PC-9 (cell line): ENCODE measurements around the gene PMS1. TPM values are rescaled to one million over a fixed set of nuclear protein-coding genes. Genes with fewer than 3 reads are reported as not detected.

Experiments used
- BruUV-seq: library from RNA; stranded (reverse); fragments of 400-500 nt; replicated peaks from 2 replicates; lab custom pipeline; 2021; lab: Mats Ljungman, UMichigan
- CTCF ChIA-PET: fragments of 300-600 bp; sonication (Branson Sonifier 250); formaldehyde crosslinking; loops from one replicate; lab custom pipeline; 2022; ENCODE audit warnings: antibody characterized with exemption; lab: Charles Lee
- POLR2A ChIA-PET: fragments of 300-600 bp; sonication (Branson Sonifier 250); formaldehyde crosslinking; loops from one replicate; lab custom pipeline; 2022; ENCODE audit warnings: antibody characterized with exemption; ENCODE audit not compliant: unreplicated experiment; lab: Charles Lee
- DNase-seq, 2 experiments: peaks; one replicate each; pipeline versions ENCODE4 v3.0.0 to v3.0.0-alpha.2; 2015 to 2022; ENCODE audit warnings: mixed read lengths in 1 of 2
- H2AFZ ChIP-seq: fragments of 200-600 bp; sonication (generic); 2 replicates; pipeline ENCODE4 v1.8.1; 2017; ENCODE audit warnings: antibody characterized with exemption
- H3F3A ChIP-seq: fragments of 200-600 bp; sonication (generic); 2 replicates; pipeline ENCODE4 v1.8.1; 2017; ENCODE audit warnings: antibody characterized with exemption, mild to moderate bottlenecking, low read depth; ENCODE audit not compliant: insufficient read depth
- H3K27ac ChIP-seq: fragments of 200-600 bp; sonication (generic); 2 replicates; pipeline ENCODE4 v1.6.1; 2016; ENCODE audit warnings: mixed run types
- H3K27me3 ChIP-seq: fragments of 200-600 bp; sonication (generic); 2 replicates; pipeline ENCODE4 v1.6.1; 2016; ENCODE audit warnings: low read depth, mixed run types; ENCODE audit not compliant: insufficient read depth
- H3K36me3 ChIP-seq: fragments of 200-600 bp; sonication (generic); 2 replicates; pipeline ENCODE4 v1.6.1; 2016; ENCODE audit warnings: low read depth, mixed run types
- H3K4me1 ChIP-seq: fragments of 200-600 bp; sonication (generic); replicated peaks from 2 replicates; pipeline ENCODE4 v1.6.1; 2016; ENCODE audit warnings: mixed run types; ENCODE audit not compliant: insufficient read depth
- H3K4me2 ChIP-seq: fragments of 200-600 bp; sonication (generic); 2 replicates; pipeline ENCODE4 v1.6.1; 2017; ENCODE audit warnings: mixed run types
- H3K4me3 ChIP-seq: fragments of 200-600 bp; sonication (generic); 2 replicates; pipeline ENCODE4 v1.6.1; 2016; ENCODE audit warnings: mixed run types
- H3K79me2 ChIP-seq: fragments of 200-600 bp; sonication (generic); 2 replicates; pipeline ENCODE4 v1.6.1; 2017; ENCODE audit warnings: low read depth, mixed run types
- H3K9me2 ChIP-seq: fragments of 200-600 bp; sonication (generic); 2 replicates; pipeline ENCODE4 v1.8.1; 2017; ENCODE audit warnings: mild to moderate bottlenecking; ENCODE audit not compliant: insufficient read depth
- H3K9me3 ChIP-seq: fragments of 200-600 bp; sonication (generic); 2 replicates; pipeline ENCODE4 v1.8.1; 2016; ENCODE audit warnings: low read depth; ENCODE audit not compliant: insufficient read depth
- H4K20me1 ChIP-seq: fragments of 200-600 bp; sonication (generic); 2 replicates; pipeline ENCODE4 v1.8.1; 2017; ENCODE audit not compliant: insufficient read depth
- CTCF ChIP-seq: fragments of 200-600 bp; sonication (generic); conservative IDR thresholded peaks from 2 replicates; pipeline ENCODE4 v1.6.1; 2017; ENCODE audit warnings: mixed run types, antibody characterized with exemption, mild to moderate bottlenecking, moderate library complexity
- EZH2 ChIP-seq: fragments of 200-600 bp; sonication (generic); IDR thresholded peaks from 2 replicates; pipeline ENCODE4 v1.8.0; 2017; ENCODE audit warnings: antibody characterized with exemption, low read depth
- intact Hi-C: fragments of 100-400 bp; cut with micrococcal nuclease; formaldehyde crosslinking; loops from one replicate; pipeline ENCODE4 v1.10.0; 2022; ENCODE audit not compliant: unreplicated experiment
- total RNA-seq: library from RNA; stranded (reverse); gene quantifications from 2 replicates; pipeline ENCODE4 v1.2.3, GENCODE V29; 2021

PMS1 gene
- total RNA-seq, 1 experiment from 2014 or later: 18.6 TPM

DNA sequence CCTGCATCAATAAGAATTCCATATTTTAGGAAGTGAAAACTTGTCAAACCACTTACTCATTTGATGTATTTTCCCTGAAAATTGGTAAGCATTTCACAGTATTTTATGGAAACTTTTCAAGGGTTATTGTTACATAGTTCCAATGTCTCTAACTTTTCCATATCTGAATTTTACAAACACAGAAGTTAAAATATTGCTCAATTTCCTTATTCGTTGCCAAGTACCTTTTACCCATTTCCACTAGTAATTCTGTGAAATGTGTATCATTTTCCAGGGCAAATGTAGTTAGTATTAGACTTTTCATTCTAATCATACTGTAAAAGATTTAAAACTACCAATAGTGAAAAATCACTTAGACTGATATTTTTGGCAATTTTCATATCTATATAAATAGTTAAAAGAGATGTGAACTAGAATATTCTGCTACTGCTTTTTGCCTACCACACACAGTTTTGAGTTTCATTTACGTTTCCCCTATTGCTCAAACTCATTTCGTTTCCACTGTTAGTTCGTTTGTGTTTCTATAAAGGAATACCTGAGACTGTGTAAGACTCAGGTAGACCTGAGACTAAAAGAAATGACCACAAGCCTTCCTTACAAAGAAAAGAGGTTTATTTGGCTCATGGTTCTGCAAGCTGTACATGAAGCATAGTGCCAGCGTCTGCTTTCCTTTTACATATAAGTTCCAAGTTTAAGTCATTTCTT, 86.3 kb downstream of the PMS1 start:
- BruUV-seq: no TSS peak
- intact Hi-C loops: no loop called here
- Histone ChIP-seq H3K4me3 (no peak overlapping the region), H4K20me1 (no peaks in the 10 kb centered on the region), H3K27ac (no peak overlapping the region), H3K4me1 (no peaks in the 10 kb centered on the region), H3K9me2 (no peaks in the 10 kb centered on the region), H3K9me3 (no peaks in the 10 kb centered on the region), H3F3A (no peaks in the 10 kb centered on the region), H3K79me2 (no peaks in the 10 kb centered on the region), H2AFZ (no peak overlapping the region), H3K36me3 (no peaks in the 10 kb centered on the region), H3K27me3 (no peaks in the 10 kb centered on the region), H3K4me2 (no peak overlapping the region)
- TF ChIP-seq CTCF (no peak), EZH2 (no peak)
- DNase-seq: no peak
- ChIA-PET CTCF (no interaction called here), POLR2A (no interaction called here)

DNA sequence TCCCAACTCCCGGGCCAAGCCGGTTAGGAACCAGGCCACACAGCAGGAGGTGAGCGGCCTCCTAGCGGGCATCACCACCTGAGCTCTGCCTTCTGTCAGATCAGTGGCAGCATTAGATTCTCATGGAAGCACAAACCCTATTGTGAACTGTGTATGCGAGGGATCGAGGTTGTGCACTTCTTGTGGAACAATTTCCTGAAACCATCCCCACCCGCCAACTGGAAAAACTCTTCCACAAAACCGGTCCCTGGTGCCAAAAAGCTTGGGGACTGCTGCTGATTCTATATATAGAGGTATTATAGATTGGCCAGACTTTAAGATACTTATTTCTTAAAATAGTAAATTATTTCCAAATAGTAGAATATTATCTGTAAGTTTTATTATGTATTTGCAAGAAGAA, 89.4 kb downstream of the PMS1 start:
- DNase-seq: no peak
- Histone ChIP-seq H3K4me3 (no peak overlapping the region), H4K20me1 (no peaks in the 10 kb centered on the region), H3K4me2 (no peak overlapping the region), H3K36me3 (no peaks in the 10 kb centered on the region), H3K79me2 (no peaks in the 10 kb centered on the region), H3K27ac (no peak overlapping the region), H2AFZ (no peak overlapping the region), H3F3A (no peaks in the 10 kb centered on the region), H3K9me2 (no peaks in the 10 kb centered on the region), H3K4me1 (no peaks in the 10 kb centered on the region), H3K27me3 (no peaks in the 10 kb centered on the region), H3K9me3 (no peaks in the 10 kb centered on the region)
- intact Hi-C loops: no loop called here
- TF ChIP-seq CTCF: no peak
- no peak for TF ChIP-seq EZH2
- no TSS peak for BruUV-seq
- ChIA-PET POLR2A (no interaction called here), CTCF (no interaction called here)

DNA sequence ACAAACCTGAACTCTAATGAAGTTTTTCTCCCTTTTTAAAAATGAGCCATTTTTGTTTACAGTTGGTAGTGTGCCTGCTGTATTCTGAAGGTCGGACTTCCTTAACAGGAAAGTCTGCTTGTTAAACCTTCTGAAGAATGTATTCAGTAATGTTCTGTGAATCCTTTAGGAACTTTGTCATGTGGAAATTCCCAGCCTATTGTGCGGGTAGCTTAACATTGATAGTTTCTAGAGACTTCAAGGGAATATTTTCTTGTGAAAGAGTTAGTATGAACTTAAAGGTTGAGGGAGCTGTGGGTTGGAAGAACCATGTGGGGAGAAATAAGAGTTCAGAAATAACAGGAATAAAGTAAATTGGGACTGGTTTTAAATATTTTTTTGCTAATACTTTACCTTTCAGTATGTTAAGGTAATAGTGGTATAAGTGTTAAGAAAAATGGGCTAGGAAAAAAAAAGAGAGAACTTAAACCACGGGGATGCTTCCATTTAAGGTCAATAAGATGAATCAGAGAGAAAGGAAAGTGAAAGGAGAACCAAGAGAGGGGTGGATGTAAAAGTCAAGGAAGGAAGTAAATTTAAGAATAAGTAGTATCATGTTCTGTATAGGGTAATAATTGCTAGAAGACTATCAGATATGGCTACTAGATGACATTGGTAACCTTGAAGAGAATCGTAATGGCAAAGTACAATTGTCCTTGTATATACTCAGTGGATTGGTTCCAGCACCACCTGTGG, 90.5 kb downstream of the PMS1 start:
- Histone ChIP-seq H3K27me3 (no peaks in the 10 kb centered on the region), H3K27ac (no peak overlapping the region), H3K4me2 (no peak overlapping the region), H3K4me3 (no peak overlapping the region), H3K79me2 (no peaks in the 10 kb centered on the region), H3K36me3 (no peaks in the 10 kb centered on the region), H4K20me1 (no peaks in the 10 kb centered on the region), H2AFZ (no peak overlapping the region), H3K4me1 (no peaks in the 10 kb centered on the region), H3F3A (no peaks in the 10 kb centered on the region), H3K9me2 (no peaks in the 10 kb centered on the region), H3K9me3 (no peaks in the 10 kb centered on the region)
- no peak for TF ChIP-seq EZH2
- no peak for TF ChIP-seq CTCF
- intact Hi-C loops: no loop called here
- ChIA-PET CTCF (no interaction called here), POLR2A (no interaction called here)
- DNase-seq: no peak
- BruUV-seq: no TSS peak
